Ectodermal cell (in vitro differentiated cells): ENCODE data around the gene MTG1.

Experiments used
- H3K27ac ChIP-seq: 2 replicates; pipeline ENCODE4 v1.7.0; 2013; ENCODE audit warnings: mild to moderate bottlenecking, low read depth, low read length; ENCODE audit not compliant: insufficient read depth, poor library complexity, severe bottlenecking
- H3K27me3 ChIP-seq: 2 replicates; pipeline ENCODE4 v1.7.0; 2013; ENCODE audit warnings: mild to moderate bottlenecking, low read length; ENCODE audit not compliant: insufficient read depth, control insufficient read depth, poor library complexity, severe bottlenecking
- H3K36me3 ChIP-seq: one replicate; pipeline ENCODE4 v1.7.0; 2013; ENCODE audit warnings: low read length; ENCODE audit not compliant: control insufficient read depth, insufficient read depth
- H3K4me1 ChIP-seq: one replicate; pipeline ENCODE4 v1.7.0; 2013; ENCODE audit warnings: low read length; ENCODE audit not compliant: control insufficient read depth, insufficient read depth
- H3K4me3 ChIP-seq: 2 replicates; pipeline ENCODE4 v1.7.0; 2013; ENCODE audit warnings: low read depth, low read length, control low read depth; ENCODE audit not compliant: insufficient read depth
- H3K9me3 ChIP-seq: 2 replicates; pipeline ENCODE4 v1.7.0; 2013; ENCODE audit warnings: mild to moderate bottlenecking, low read length, moderate library complexity; ENCODE audit not compliant: control insufficient read depth
- WGBS, 2 experiments: methylation state at CpG; one replicate each; pipeline ENCODE4 v1.1.7; 2013; ENCODE audit warnings: missing lambda C conversion rate in 2 of 2; 5-methylcytosine and 5-hydroxymethylcytosine counted together

Gene MTG1

GRCh38 chr10:133460208-133460769 lies 66.3 kb downstream of the MTG1 start:
- WGBS, 2 experiments, result 89 to 94% methylated on average over 10 to 11 of the region's 14 CpGs
- H3K4me3 ChIP-seq, result no peak overlapping the region
- H3K36me3 ChIP-seq, result no peaks in the 10 kb centered on the region
- no peaks in the 10 kb centered on the region for H3K4me1 ChIP-seq
- H3K9me3 ChIP-seq, result peaks cover 5% of the 10 kb centered on the region
- H3K27me3 ChIP-seq, result no peaks in the 10 kb centered on the region
- no peak overlapping the region for H3K27ac ChIP-seq

- no peak overlapping the region for H3K27ac ChIP-seq
- H3K9me3 ChIP-seq, result peaks cover 2% of the 10 kb centered on the region
- no peaks in the 10 kb centered on the region for H3K36me3 ChIP-seq
- no peaks in the 10 kb centered on the region for H3K4me1 ChIP-seq
- no peak overlapping the region for H3K4me3 ChIP-seq
- no peaks in the 10 kb centered on the region for H3K27me3 ChIP-seq
- 87 to 90% methylated on average over 7 of the region's 7 CpGs for WGBS, 2 experiments
Measured at GRCh38 chr10:133461027-133461426, 67.1 kb downstream of the MTG1 start.

- no peaks in the 10 kb centered on the region for H3K4me1 ChIP-seq
- no peaks in the 10 kb centered on the region for H3K27me3 ChIP-seq
- no peak overlapping the region for H3K27ac ChIP-seq
- 69 to 70% methylated on average over 8 of the region's 8 CpGs for WGBS, 2 experiments
- peaks cover 2% of the 10 kb centered on the region for H3K9me3 ChIP-seq
- H3K36me3 ChIP-seq, result no peaks in the 10 kb centered on the region
- no peak overlapping the region for H3K4me3 ChIP-seq
Measured at GRCh38 chr10:133461841-133462240, 67.9 kb downstream of the MTG1 start.

DNA sequence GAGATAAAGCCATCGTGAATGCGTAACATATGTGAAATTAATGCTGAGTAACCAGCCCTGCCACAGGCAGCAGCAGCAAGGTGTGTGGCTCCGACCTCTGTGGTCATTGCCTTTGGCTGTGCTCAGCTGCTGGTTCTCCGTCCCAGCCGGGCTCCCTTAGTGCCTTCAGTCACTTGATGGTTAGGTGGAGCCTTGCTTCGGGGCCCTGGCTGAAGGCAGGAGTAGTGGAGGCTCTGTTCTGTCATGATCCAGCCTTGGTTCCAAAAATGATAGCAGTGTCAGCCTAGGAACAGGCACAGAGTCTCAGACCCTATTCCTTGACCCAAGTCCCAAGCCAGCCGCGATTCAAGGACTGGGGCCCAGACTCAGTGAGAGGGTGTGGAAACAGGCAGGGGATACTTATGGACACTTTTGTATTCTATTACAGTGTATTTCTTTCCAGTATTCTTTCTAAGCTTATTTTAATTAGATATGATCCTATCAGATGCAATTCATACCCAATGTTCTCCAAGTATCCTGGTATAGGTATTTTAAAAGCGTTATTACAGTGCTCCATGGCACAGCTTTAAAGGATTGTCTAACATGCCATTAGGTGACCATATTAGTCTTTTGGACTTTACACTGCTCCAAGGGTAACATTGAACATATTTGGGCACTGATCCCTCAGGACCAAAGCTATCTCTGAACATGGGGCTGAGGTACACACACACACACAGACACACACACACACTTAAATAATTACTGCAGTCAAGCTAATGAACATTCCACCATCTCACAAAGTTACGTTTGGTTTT lies 68.8 kb downstream of the MTG1 start:
- WGBS, 2 experiments, result 82 to 83% methylated on average over 10 of the region's 10 CpGs
- Histone ChIP-seq H3K27ac (no peak overlapping the region), H3K4me1 (no peaks in the 10 kb centered on the region), H3K36me3 (no peaks in the 10 kb centered on the region), H3K27me3 (no peaks in the 10 kb centered on the region), H3K4me3 (no peak overlapping the region), H3K9me3 (peaks cover 5% of the 10 kb centered on the region)

DNA sequence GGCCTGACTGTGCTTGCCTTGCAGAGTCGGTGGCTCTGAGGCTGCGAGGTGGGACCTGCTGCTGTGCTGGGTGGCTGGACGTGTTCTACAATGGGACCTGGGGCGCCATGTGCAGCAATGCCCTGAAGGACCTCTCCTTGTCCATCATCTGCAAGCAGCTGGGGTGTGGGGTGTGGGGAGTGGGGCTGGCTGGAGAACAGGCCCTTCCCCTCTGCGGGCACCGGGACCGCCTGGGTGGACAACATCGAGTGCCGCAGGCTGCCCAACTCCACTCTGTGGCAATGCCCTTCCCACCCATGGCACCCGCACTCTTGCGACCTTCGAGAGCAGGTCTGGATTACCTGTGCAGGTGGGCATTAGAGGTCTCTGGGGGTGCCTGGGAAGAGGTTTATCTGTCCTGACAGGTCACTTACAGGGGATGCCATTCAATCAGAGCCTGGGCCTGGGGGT lies 70.7 kb downstream of the MTG1 start:
- H3K4me1 ChIP-seq, result no peaks in the 10 kb centered on the region
- no peak overlapping the region for H3K4me3 ChIP-seq
- no peaks in the 10 kb centered on the region for H3K36me3 ChIP-seq
- WGBS, 2 experiments, result 90 to 93% methylated on average over 12 of the region's 12 CpGs
- no peaks in the 10 kb centered on the region for H3K27me3 ChIP-seq
- peaks cover 5% of the 10 kb centered on the region for H3K9me3 ChIP-seq
- no peak overlapping the region for H3K27ac ChIP-seq

- Histone ChIP-seq H3K9me3 (peaks cover 5% of the 10 kb centered on the region), H3K27ac (no peak overlapping the region), H3K27me3 (no peaks in the 10 kb centered on the region), H3K4me3 (no peak overlapping the region), H3K4me1 (no peaks in the 10 kb centered on the region), H3K36me3 (no peaks in the 10 kb centered on the region)
- WGBS, 2 experiments, result 89% methylated on average over 55 of the region's 55 CpGs
Measured at GRCh38 chr10:133465191-133465949, 71.4 kb downstream of the MTG1 start.

DNA sequence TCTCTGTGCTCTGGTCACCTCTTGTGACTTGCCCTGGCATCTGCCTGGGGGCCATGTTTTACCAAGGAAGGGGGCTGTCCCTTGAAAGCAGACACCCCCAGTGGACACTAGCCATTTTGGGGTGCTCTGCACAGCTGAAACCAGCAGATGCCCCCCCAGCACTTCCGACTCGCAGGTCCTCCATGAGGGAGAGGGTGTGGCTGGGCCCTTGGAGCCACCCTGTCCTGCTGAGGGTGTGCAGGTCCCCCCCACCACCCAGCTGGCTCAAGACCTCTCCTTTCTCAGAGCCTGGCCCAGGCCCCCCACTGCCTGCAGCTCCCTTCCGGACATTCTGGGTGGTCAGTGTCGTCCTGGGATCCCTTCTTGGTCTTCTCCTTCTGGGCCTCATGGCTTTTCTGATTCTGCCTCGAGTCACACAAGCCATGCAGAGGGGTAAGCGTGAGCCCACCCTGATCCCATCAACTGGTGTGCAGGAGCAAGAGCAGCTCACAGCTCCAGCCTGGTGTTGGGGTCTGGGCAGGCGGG lies 72.1 kb downstream of the MTG1 start:
- H3K4me1 ChIP-seq, result no peaks in the 10 kb centered on the region
- WGBS, 2 experiments, result 72 to 73% methylated on average over 7 of the region's 7 CpGs
- H3K9me3 ChIP-seq, result peaks cover 6% of the 10 kb centered on the region

DNA sequence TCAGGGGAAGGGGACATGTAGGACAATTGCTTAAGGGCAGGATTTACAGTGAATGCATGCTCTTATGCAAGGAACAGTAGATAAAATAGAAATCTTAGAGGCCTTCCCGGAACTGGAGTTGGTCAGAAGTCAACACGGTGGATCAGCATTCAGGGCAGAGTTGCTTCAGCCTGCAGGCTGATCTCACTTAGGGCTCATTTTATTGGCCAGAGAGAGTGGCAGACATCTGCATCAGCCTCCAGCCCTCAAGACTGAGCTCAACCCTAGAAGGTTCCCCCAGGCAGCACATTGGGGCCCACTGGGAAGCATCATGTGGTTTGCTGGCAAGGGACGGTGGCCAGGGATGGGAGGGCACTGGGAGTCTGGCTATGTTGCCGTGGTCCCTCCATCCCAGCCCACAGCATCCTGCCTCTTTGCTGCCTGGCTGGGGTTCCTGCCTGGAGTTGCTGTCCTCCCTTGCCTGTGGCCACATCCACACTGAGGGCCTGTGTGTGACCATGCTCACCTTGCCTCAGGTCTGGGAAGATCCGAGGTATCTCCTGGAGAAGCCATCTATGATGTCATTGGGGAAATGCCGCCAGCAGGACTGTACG lies 72.8 kb downstream of the MTG1 start:
- Histone ChIP-seq H3K27ac (no peak overlapping the region), H3K9me3 (peaks cover 10% of the 10 kb centered on the region), H3K4me3 (no peak overlapping the region), H3K4me1 (no peaks in the 10 kb centered on the region), H3K27me3 (no peaks in the 10 kb centered on the region), H3K36me3 (no peaks in the 10 kb centered on the region)
- 85 to 86% methylated on average over 7 of the region's 7 CpGs for whole genome bisulfite sequencing, 2 experiments

More for the DNA sequence above, 72.1 kb downstream of the MTG1 start:
- Histone ChIP-seq H3K27ac (no peak overlapping the region), H3K27me3 (no peaks in the 10 kb centered on the region), H3K36me3 (no peaks in the 10 kb centered on the region), H3K4me3 (no peak overlapping the region)

DNA sequence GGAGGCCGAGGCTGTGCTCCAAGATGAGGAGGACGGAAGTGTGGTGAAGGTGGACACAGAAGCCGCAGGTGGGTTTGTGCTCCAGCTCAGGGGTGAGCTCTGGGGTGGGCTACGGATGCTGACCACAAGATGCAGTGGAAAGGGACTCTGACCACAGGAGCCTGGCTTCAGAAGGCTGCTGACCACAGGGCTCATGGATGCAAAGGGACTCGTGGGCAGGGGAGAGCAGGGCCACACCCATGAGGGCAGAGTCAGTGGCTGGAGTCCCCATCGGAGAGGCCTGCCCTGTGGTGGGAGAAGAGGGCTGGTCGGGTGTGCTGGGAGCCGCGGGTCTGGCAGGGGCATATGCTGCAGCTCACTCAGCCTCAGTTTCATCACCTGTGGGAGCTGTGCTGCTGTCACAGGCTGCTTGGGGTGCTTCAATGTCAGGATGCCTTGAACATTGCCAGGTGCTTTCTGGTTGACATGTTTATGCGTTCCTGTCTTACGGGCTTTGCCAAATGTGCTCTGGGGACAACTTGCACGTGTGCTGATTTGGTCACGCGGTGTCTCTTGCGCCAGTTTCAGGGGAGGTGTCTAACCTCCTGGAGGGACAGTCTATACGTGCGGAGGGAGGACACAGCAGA lies 73.4 kb downstream of the MTG1 start:
- 82 to 85% methylated on average over 17 of the region's 17 CpGs for WGBS, 2 experiments
- H3K9me3 ChIP-seq, result peaks cover 9% of the 10 kb centered on the region
- no peaks in the 10 kb centered on the region for H3K27me3 ChIP-seq
- no peaks in the 10 kb centered on the region for H3K36me3 ChIP-seq
- H3K4me3 ChIP-seq, result no peak overlapping the region
- no peaks in the 10 kb centered on the region for H3K4me1 ChIP-seq
- H3K27ac ChIP-seq, result no peak overlapping the region
